HG03103 (cell line): ENCODE data around the gene CDH11.

Experiments
- ATAC-seq: cut with Tn5 transposase; IDR thresholded peaks from one replicate; pipeline ENCODE4 v1.9.1; 2021; ENCODE audit warnings: low read depth; ENCODE audit not compliant: unreplicated experiment

The CDH11 gene, protein sequence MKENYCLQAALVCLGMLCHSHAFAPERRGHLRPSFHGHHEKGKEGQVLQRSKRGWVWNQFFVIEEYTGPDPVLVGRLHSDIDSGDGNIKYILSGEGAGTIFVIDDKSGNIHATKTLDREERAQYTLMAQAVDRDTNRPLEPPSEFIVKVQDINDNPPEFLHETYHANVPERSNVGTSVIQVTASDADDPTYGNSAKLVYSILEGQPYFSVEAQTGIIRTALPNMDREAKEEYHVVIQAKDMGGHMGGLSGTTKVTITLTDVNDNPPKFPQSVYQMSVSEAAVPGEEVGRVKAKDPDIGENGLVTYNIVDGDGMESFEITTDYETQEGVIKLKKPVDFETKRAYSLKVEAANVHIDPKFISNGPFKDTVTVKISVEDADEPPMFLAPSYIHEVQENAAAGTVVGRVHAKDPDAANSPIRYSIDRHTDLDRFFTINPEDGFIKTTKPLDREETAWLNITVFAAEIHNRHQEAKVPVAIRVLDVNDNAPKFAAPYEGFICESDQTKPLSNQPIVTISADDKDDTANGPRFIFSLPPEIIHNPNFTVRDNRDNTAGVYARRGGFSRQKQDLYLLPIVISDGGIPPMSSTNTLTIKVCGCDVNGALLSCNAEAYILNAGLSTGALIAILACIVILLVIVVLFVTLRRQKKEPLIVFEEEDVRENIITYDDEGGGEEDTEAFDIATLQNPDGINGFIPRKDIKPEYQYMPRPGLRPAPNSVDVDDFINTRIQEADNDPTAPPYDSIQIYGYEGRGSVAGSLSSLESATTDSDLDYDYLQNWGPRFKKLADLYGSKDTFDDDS

DNA sequence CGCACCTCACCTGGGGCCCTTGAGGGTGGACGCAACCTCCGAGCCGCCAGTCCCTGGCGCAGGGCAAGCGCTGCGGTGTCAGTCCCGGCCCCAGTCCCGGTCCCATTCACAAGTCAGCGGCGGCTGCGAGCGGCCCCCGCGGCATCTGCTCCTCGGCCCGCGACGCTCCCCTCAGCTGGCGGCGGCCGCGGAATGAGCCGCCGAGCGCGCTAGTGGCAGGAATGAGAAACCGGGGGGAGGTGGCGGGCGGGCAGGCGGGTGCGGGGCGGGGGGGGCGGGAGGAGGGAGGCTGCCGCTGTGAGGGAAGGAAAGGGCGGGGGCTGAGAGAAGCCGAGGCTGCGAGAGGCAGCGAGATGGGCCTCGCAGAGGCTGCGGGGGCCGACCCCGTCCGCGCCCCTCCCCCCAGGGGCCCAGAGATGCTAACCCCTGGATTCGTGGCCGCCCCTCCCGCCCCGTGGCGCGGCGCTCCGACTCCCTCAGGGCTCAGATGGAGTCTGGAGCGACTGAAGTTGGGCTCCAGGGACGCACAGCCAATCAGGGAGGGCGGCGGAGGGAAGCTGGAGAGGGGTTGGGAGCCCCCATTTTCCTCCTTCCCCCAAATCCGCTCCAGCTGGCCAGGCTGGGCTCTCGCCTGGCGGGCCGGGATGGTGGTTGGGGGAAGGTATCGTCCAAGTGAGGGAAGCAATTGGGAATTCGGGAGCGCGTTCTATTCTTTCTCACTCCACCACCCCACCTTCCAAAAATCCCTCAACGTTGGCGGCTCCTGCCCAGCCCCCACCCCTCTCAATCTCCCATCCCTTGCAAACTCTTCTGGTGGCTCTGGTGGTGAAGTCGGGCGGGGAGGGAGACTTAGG lies at the start of gene CDH11:
Gene CDH11, minus strand, starts transcription at position 194 of the 854 bp plus-strand sequence. CDS start 117,194 bp downstream, outside the sequence.
- no peak for ATAC-seq

DNA sequence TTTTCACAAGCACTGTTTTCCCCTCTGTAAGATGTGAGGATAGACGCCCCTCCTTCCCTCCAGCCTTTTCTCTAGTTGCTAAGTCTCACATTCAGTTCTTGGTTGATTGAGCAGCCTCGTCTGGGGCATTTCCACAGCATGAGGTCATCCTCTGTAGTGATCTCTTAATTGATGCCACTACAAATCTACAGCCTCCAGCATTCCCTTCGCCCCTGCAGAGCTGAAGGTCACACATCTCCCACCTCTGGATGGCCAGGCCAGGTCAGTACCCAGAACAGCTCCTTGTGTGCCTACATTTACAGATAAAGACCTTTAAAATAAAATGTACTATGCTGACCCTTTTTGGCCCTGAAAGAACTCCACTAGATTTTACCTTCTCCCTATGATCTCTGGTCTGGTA lies 32.5 kb upstream of the CDH11 start:
- no peak for ATAC-seq

DNA sequence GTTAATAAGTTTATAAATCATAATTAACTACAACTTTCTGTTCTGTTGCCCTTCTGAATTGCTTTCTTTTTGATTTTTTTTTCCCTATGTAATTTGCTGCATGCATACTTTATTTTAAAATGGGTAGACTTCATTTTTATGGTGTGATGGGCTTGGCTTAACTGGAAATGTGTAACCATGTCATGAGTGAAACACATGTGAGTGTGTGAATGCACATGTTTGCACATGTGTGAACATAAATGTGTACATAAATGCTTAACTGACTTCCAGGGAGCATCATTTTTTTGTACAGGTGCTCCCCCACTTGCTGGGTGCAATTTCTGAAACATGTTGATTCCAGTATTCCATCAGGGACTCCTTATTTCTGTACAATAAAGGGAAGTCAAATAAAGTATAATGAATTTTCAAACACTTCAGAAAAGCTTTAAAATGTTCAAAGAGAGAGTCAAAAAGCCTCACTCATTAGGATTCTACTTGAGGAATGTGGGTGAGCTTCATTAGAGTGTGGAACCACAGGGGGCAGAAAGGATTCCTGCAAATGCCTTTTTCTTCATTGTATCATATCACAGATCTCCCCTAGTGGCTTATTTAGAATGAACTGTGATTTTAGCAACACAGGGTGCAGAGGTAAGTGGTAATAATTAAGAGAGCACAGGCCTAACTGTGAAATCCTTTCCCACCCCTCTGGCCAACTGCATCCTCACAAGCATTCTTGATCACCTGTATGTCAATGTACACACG lies 31.7 kb upstream of the CDH11 start:
- ATAC-seq = no peak

DNA sequence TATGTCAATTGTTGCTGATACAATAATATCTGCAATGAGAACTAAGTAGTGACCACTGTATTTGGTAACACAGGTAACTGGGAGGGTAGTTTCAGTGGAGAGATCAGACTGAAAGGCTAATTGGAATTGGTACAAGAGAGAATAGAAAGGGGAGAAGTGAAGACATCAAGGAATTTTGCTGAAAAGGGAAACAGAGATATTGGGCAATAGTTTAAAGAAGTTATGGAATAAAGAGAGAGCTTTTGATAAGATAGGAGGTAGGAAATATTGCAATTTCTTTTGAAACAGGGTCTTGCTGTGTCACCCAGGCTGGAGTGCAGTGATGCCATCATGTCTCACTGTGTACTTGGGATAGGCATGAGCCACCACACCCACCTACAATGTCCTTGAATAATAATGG lies 26.9 kb upstream of the CDH11 start:
- no peak for ATAC-seq

DNA sequence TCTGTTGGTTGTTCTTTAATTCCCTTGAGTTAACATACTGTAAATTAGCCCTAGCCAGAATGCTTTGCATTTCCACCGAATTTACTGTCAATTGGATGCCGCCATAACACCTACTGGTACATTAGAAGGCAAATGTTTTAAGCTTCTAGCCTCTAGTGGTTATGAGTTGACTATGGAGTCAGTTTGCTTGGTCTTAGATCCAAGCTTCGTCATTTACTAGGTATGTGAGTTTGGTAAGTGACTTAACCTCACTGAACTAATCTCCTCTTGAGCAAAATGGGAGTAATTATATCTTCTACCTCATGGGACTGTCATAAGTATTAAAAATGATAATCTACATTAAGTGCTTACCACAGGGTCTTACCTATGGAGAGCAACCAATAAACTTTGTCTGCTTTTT lies 20.4 kb upstream of the CDH11 start:
- ATAC-seq = no peak

DNA sequence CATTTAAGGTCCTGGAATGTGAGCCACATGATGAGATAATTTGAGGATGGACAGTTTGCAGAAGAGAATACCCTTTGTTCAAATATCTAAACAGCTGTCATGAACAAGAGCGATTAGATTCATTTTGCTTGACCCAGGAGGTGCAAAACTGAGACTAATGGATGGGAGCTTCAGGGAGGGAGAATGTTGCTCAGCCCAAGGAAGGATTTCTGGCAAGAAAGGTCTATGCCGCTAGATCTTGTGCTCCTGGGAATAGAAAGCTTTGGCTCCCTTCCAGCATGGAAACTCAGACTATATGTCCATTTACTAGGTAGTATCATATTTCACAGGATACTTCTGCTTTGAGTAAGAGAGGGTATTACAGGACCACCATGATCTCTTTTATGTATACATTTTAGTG lies 14.8 kb upstream of the CDH11 start:
- no peak for ATAC-seq

- no peak for ATAC-seq
Observed at GRCh38 chr16:65126845-65127624, 5.2 kb upstream of the CDH11 start.

DNA sequence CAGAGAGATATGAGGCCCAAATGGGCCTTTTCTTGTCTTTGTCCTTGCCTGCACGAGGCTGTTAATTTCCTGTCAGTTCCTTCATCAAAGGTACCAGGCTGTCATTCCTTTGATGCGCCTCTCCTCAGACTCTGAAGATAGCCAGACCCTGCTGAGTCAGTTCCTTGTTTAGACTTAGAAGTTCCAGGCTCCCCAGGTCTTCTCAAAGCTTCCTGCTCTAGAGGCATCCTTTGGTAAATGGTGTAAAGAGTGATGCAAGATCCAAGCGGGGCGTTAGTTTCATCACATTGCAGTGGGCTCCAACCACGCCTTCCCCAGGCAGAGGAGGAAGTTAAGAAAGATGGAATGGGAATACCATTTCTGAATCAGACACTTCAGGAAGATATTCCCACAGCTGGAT lies 4.0 kb upstream of the CDH11 start:
- ATAC-seq = no peak

DNA sequence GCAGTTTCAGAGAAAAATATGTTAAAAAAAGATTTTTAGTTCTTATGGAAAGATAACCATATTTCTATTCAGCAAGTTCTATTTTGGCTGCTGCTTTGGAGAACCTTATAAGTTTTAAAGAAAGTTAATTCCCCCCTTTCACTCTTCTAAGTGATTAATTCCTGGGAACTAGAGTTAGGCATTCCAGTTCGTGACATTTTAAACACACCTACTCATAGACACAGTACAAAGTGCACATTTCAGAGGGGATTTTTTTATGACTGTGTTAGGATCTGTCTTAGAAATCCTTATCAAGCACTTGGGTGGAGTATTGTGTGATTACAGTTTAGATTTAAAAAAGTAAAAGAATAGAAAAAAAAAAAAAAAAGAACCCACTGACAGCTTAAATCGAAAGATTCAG lies 3.5 kb upstream of the CDH11 start:
- no peak for ATAC-seq

GRCh38 chr16:65124596-65124995 lies 2.7 kb upstream of the CDH11 start:
- no peak for ATAC-seq

DNA sequence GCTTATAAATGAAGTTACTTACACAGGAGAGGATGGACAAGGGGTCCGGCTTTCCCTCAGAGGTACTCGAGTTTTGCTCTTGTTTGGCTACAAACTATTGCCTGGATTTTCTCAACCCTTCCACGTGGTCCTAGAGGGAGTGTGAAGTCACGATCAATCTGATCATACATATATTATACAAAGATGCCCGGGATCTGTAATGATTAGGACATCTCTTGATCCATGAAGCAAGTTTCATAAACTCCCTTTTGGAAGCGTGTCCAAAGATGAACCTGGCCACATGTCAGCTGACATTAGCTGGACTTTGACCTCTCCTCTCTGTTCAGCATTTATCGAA lies 2.3 kb upstream of the CDH11 start:
- no peak for ATAC-seq

- no peak for ATAC-seq
Observed at GRCh38 chr16:65123396-65124211, 1.7 kb upstream of the CDH11 start.

DNA sequence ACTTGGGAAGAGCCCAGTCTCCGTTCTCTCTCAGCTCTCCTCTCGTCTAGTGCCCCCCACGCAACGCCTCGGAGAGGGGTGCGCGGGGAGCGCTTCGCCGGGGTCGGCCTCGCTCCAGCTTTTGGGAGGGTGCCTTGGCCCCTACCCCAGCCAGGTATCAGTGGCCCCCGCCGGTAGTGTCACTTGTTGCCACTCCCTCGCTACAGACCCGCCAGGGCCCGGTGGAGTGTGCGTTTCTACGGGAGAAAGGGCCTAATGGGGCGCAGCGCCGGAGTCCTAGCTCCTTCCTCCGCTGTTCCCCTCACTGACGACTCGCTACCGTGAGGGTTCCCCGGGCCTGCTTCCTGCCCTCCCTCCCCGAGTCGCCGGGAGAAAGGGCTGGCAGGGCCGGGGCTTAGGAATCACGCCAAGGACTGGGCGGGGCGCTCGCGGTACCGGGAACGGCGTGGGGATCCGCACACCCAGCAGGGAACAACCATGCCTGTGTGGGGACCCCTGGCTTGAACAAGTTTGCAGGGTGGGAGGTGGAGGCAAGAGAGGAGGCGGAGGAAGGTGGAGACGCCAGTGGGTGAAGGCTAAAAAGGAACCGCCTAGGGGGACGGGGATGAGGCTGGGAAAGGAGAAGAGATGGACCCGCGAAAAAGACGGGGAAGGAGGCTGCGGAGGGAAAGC lies 997 bp upstream of the CDH11 start:
- ATAC-seq = no peak

GRCh38 chr16:65120831-65121721 lies 787 bp downstream of the CDH11 start:
- ATAC-seq = no peak

- ATAC-seq = no peak
Observed at GRCh38 chr16:65120461-65120830, 1.4 kb downstream of the CDH11 start.

DNA sequence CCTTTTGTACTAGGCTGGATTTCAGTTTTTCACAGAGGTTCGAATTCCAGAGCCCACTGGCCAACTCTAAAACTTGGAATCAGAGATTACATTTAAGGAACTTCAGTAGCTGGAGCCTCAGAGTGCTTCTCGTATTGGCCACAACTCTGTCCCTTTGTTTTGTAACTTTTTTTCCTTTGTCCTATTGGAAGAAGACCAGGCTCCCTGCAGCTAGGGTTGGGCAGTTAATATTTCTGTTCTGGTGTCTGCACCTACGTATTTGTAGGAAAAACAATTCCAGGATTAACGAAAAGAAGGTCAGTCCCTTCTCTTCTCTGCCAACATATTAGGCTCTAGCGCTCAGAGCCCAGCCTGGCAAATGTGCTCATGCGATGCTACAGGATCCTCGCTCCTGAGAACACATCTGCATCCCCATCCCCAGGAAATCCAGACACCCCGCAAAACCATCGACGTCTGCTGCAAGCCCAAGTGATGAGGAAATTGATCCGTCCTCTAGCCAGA lies 1.9 kb downstream of the CDH11 start:
- ATAC-seq = no peak

- no peak for ATAC-seq
Observed at GRCh38 chr16:65119435-65119834, 2.4 kb downstream of the CDH11 start.
